HG02588 (cell line): Measurements from ENCODE around the gene SUPT3H.

Experiments used
- ATAC-seq: cut with Tn5 transposase; IDR thresholded peaks from one replicate; pipeline ENCODE4 v1.9.1; 2021; ENCODE audit warnings: mild to moderate bottlenecking, moderate library complexity; ENCODE audit not compliant: unreplicated experiment

The SUPT3H gene

GRCh38 chr6:44967481-44967880, 410.3 kb downstream of the SUPT3H start:
- ATAC-seq = no peak

- no peak for ATAC-seq
Measured at GRCh38 chr6:44966449-44967092, 411.2 kb downstream of the SUPT3H start.

GRCh38 chr6:44965708-44966107, 412.0 kb downstream of the SUPT3H start:
- ATAC-seq = no peak

GRCh38 chr6:44960898-44961297, 416.8 kb downstream of the SUPT3H start:
- ATAC-seq = no peak

GRCh38 chr6:44959651-44960050, 418.1 kb downstream of the SUPT3H start:
- ATAC-seq = no peak

DNA sequence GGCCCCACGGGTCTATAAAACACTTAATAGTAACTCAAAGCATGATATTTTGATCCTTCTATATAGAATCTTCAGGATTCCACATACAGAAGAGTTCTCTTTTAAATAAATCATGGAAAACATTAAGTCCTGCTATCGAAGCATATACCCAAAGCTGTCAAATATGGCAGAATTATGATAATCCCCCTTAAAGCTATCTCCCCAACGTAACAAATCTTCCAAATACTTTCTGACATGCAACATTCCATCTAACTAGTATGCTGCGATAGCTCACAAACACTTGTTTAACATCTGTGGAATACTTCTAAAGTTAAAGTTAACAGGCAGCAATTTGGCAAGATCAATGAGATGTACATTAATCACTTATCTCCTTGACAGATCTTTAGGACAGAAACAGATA, 420.6 kb downstream of the SUPT3H start:
- no peak for ATAC-seq

DNA sequence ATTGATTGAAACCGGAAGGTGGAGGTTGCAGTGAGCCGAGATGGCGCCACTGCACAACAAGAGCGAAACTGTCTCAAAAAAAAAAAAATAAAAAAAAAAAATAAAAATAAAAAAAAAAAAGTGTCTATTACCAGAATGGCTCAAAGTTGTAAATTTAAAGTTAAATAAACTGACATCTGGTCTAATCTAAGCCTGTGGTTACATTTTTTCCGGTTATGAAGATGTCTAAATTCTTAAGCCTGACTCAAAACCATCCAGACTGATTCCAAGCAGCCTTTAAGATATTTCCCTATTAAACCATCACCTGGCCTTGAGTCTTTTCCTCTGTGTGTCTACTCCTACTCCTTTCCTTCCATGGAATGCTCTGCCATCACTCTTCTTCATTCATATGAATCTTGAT, 421.3 kb downstream of the SUPT3H start:
- ATAC-seq = no peak

- no peak for ATAC-seq
Measured at GRCh38 chr6:44955145-44955544, 422.6 kb downstream of the SUPT3H start.

DNA sequence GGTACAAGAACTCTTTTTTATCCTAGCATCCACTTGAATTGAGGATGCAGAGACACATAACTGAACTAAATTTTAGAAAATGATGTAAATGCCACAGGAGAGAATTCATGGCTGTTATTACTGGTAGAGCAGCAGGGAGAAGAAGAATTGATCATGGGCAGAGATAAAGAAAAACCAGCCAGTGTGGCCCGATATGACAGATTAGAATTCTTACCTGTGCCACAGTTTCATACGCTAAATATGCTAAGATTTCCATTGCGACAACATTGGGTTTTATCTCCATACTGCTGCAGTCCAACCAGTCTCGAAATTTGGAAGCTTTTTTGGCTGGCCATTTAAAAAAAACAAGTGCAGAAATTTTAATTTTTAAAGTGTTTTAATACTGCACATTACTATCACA, 423.5 kb downstream of the SUPT3H start:
- no peak for ATAC-seq

DNA sequence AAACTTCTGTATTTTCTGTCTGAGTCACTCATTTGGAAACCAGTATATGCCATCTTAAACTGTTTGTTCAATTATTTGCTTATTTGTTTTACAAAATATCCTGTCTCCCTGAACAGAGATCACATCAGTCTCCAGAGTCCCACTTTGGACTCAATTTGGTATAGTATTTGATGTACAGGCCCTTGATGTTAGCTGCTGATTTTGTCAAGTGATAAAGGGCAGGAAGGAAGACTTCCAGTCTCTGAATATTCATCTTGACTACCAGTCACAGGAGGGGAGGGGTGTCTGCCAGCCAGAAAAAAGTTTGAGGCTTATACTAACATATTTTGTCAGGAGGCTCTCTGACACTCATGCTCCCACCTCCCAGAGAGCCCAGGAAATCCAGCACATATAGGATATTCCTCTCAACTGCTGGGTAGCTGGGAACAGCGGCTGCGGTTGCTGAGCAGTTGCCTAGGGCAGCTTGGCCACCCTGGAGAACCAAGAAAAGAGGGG, 426.4 kb downstream of the SUPT3H start:
- no peak for ATAC-seq

GRCh38 chr6:44949596-44950201, 428.0 kb downstream of the SUPT3H start:
- no peak for ATAC-seq

DNA sequence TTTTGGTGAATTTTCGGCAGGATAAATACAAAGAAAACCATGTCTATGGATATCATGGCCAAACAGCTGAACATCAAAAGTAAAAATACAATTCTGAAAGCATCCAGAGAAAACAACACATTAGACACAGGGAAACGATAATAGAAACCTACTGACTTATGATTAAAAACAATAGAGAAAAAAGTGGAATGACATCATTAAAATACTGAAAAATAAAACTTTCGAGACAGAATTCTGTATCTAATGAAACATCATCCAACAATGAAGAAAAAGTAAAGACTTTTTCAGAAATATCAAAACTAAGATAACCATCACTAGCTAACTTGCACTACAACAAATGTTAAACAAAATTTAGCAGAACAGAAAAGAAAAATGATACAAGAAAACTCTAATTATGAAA, 434.2 kb downstream of the SUPT3H start:
- no peak for ATAC-seq

DNA sequence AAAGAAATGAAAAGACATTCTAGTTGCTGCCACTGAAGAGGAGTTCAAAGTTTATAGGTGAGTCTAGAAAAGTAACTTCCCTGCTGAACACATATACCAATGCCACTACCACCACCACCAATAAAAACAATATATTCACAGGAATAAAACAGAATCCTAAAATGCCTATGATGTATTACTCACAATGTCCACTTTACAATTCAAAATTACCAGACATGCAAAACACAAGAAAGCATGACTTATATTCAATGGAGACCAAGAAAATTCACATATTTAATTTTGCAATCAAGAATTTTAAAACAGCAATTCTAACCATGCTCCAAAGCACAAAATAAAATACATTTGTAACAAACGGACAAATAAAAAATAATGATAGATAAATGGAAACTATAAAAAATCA, 434.9 kb downstream of the SUPT3H start:
- no peak for ATAC-seq

- ATAC-seq = no peak
Measured at GRCh38 chr6:44942201-44942600, 435.5 kb downstream of the SUPT3H start.

DNA sequence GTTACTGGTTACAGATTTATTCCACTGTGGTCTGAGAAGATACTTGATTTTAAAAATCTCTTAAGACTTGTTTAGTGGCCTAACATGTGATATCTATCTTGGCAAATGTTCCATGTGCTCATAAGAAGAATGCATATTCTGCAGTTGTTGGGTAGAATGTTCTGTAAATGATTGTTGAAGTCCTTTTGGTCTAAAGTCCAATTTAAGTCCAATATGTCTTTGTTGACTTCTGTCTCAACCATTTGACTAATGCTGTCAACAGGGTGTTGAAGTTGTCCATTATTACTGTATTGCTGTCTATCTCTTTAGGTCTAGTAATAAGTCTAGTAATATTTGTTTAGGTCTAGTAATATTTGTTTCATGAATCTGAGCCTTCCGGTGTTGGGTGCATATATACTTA, 437.4 kb downstream of the SUPT3H start:
- no peak for ATAC-seq

- no peak for ATAC-seq
Measured at GRCh38 chr6:44935693-44936300, 441.9 kb downstream of the SUPT3H start.

GRCh38 chr6:44933108-44933507, 444.6 kb downstream of the SUPT3H start:
- no peak for ATAC-seq

DNA sequence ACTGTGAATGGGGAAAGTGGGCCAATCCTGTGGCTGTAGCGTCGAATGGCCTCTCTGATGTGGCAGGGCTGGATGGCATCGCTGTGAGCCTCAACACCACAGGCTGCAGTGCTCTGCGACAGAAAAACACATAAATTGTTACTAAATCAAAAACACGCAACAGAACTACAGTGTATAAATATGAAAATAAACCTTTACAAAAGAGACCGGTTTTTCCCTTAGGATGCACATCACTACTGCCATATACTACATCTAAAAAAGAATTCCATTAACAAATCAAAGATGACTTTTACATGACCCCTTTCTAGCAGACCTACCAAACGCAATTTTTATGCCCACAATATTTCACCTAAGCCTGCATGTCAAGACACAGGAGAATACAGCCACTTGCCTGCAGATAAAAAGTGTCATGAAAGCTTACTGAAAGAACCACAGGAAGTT, 445.1 kb downstream of the SUPT3H start:
- ATAC-seq = no peak

DNA sequence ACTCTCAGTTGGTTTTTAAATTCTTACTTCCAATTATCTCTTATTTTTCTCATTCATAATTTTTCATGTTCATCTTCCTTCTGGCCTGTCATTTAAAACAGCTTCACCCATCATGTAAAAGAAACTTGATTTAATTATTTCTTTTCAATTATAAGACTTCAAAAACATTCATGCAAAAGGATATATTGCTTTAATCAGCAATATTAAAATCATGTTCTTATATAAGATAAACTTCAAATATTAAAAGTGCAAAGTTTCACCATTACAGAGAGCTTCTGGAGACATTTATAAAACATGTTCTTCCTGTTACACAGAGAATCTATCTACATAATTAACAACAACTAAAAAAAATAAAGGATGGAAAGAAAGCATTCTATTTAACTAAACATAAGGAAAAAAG, 446.3 kb downstream of the SUPT3H start:
- no peak for ATAC-seq

GRCh38 chr6:44926556-44926955, 451.2 kb downstream of the SUPT3H start:
- ATAC-seq = no peak

- ATAC-seq = no peak
Measured at GRCh38 chr6:44925100-44925739, 452.5 kb downstream of the SUPT3H start.

DNA sequence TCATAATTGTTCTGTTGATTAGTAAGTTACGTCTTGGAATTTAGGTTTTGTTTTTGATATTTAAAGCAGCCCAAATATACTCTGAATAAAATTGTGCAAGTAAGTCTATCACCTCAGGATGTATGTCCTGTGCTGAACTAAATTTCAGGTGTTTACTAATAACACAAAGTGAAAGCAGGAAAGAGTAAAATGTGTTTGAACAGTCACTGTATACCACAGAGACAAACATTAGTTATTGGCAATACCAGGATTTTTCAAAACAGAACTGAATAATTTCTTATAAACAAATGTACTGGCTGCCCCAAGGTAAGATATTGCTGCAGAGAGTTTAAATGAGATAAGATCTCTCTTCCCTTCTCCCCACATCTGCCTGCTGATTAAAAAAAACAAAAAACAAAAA, 454.3 kb downstream of the SUPT3H start:
- no peak for ATAC-seq
